GM20431 (cell line): ENCODE results near the gene ZNF135.

Source experiments
- in situ Hi-C: fragments of 300-500 bp; cut with MseI, MboI; formaldehyde crosslinking; loops from one replicate; pipeline ENCODE4 v1.15.0; 2020; ENCODE audit warnings: low sequenced_read_pairs; ENCODE audit not compliant: unreplicated experiment

ZNF135 gene

DNA sequence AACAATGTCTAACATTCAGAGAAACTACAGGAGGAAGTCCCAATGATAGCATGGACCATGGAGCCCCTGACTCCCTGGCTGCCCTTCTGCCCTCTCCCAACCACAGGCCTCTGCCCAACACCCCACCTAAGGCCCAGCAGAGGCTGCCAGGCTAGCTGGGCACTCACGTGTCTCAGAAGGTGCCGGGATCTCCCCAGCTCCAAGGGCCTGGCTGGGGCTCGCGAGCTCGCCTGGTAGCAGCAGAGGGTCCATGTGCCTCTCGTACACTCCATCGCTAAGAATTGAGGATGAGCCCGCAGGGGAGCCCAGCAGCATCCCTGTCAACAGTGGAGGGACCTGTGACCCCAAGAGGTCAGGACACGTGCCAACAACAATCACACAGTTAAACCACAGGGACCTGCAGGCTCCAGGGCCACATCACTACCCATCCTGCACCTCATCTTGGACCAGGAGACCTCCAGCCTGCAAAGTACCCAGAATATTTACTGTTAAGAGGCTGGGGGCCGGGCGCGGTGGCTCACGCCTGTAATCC is 29.5 kb downstream of the ZNF135 start:
- in situ Hi-C loops, result no loop called here

DNA sequence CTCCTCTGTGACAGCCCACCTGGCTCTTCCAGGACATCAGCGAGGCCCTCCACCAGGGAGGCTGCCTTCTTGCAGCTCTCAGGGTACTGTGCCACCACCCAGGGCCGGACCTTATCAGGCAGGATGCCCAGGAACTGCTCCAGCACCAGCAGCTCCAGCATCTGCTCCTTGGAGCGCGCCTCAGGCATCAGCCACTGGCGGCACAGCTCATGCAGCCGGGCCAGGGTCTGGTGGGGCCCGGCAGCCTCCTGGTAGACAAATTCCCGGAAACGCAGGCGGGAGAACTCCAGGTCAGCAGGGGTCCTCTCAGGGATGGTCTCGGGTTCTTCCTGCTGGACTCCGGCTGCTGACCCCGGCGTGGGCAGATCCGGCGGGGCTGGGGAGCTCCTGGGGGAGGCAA is 30.8 kb downstream of the ZNF135 start:
- in situ Hi-C loops, result no loop called here

DNA sequence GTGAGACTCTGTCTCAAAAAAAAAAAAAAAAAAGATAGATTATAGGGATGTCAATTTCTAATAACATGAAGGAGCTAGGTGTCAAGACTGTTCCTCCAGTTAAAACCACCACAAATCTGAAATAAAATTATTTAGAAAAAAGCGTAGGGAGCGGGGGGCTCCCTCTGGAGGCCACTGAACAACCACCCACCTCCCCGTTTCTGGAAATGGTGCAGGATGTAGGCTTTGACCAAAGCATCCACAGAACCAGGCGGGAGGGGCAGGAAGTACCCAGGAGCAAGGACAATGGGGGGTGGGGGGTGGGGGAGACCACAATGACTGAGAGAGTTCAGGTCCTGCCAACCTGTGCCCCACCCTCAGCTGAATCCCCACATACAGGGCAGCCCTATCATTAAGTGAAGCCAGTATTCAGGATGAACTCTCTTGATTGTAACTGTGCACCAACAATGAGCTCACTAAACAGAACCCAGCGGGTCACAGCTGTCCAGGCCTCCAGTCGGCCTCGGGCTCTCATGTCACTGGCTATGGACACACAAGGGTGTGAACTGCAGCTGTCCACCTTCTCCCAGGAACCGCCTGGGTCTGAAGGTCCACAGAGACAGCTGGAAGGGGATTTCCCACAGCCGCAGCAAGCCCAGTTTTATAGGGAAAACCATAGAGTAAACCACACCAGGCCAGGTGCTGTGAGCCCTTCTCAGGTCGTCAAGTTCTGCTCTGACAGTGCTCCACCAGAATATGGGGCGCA is 32.3 kb downstream of the ZNF135 start:
- in situ Hi-C loops, result no loop called here

- in situ Hi-C loops, result no loop called here
Measured at GRCh38 chr19:58093071-58093470, 34.0 kb downstream of the ZNF135 start.

GRCh38 chr19:58095328-58095727 is 36.2 kb downstream of the ZNF135 start:
- in situ Hi-C loops, result no loop called here

GRCh38 chr19:58096884-58097283 is 37.8 kb downstream of the ZNF135 start:
- in situ Hi-C loops, result no loop called here

DNA sequence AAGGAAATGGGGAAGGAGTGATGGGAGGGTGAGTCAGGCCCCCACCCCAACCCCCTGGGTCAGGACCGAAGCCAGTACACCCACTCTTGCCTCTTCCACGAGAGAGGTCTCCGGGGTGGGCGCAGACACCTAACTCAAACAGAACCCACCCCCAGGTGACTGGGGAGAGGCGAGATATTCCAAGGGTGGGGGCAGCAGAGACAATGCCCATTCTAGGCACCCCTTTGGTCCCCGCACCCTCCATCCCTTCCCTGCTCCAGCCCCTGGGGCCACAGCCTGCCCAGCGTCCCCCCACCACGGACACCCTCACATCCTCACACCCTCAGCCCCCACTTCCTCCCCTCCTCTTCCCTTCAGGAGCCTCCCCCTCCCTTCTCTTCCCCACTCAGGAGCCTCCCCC is 38.3 kb downstream of the ZNF135 start:
- in situ Hi-C loops, result no loop called here

DNA sequence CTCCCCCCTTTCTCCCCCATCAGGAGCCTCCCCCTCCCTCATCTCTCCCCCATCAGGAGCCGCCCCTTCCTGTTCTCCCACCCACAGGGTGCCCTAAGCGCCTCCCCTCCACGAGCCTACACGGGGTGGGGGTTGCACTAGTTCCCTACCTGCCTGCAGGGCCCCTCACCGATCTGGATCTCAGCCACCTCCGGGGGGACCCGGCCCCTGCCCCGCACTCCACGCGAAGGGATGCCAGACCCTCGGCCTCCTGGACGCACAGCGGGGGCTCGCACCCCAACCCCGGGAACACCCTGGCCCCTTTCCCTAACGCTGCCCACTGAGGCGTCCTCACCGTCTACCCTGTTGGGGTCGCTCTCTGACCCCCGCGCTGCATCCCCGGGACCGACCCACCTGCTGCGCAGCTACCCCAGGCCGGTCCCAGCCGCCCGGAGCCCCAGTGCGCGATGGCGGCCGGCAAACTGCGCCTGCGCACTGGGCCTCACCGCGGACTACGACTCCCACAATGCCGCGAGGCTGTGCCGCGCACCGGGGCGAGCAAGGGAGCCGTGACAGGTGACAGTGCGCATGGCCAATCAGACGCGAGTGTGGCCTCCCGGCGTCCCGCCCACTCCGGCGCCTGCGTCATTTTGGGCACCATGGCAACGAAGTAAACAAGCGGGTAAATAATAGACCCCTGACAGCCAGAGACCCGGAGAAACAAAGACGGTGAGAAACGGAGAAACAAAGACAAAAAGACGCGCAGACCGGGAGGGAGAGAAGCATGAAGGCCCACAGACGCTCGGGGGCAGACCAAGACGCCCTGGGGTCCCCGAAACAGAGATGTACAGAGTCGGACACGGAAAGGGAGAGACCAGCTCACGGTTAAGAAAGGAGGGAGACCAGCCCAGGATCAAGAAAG is 38.9 kb downstream of the ZNF135 start, which contains the start of gene ZSCAN18:
ZSCAN18 (minus strand) TSS at position 451 of the 901 bp plus-strand sequence. CDS start 7,964 bp downstream, outside the sequence.
- in situ Hi-C loops, result no loop called here

GRCh38 chr19:58098682-58098998 is 39.6 kb downstream of the ZNF135 start:
- in situ Hi-C loops, result no loop called here

DNA sequence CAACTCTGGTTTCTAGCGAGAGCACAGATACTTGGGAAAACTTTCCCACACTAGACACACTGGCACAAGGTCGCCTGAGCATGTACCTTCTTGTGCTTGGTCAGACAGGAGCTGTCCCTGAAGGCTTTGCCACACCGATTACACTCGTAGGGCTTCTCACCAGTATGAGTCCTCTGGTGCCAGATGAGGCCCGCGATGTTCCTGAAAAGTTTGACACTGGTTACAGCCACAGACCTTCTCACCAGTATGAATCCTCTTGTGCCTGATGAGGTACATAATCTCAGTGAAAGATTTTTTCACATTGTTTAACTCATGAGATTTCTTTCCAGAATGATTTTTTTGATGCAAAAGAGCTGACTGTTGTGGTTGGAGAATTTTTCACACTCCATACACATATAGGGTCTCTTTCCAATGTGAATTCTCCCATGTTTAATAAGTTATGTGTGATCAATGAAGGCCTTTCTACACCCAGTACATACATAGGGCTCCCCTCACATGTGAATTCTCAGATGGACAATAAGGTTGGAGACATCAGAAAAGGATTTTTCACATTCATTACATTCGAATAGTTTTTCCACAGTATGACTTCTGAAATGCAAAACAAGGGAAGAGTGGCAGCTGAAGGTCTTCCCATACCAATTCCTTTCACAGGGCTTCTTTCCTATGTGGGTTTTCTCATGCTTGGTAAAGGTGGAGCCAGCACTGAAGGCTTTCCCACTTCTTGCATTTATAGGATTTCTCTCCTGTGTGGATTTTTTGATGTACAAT is 48.9 kb downstream of the ZNF135 start:
- in situ Hi-C loops, result no loop called here

GRCh38 chr19:58108546-58108817 is 49.4 kb downstream of the ZNF135 start:
- in situ Hi-C loops, result no loop called here

DNA sequence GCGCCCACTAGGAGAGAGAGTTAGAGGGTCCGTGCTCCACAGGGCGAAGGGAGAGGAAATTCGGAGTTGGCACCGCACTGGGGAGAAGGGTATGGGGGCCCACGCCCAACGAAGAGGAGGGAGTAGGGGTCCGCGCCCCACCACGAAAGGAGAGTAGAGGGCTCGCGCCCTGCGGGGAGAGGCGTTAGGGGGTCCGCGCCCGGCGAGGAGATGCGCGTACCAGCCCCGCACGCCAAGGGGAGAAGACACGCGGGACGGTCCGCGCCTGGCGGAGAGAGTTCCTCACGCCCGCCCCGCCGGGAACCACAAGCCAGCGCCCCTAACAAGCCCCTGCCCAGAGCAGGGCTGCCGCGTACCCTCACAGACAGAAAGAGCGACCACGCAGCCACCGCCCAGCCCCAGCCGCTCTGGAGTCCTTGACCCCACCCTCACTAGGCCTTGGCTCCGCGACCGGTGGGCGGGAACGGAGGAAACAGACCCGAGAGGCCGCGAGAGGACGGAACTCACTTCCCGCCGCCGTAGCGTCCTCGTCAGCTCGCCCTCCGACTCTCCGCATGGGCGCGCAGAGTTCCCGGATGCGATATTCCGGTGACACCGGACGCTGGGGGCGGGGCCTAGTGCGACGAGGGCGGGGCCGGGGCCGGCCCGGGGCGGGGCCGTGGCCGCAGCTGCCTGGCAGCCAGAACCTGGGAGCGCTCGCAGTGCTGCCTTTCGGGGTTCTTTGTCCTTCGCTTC is 58.9 kb downstream of the ZNF135 start:
- in situ Hi-C loops, result no loop called here

DNA sequence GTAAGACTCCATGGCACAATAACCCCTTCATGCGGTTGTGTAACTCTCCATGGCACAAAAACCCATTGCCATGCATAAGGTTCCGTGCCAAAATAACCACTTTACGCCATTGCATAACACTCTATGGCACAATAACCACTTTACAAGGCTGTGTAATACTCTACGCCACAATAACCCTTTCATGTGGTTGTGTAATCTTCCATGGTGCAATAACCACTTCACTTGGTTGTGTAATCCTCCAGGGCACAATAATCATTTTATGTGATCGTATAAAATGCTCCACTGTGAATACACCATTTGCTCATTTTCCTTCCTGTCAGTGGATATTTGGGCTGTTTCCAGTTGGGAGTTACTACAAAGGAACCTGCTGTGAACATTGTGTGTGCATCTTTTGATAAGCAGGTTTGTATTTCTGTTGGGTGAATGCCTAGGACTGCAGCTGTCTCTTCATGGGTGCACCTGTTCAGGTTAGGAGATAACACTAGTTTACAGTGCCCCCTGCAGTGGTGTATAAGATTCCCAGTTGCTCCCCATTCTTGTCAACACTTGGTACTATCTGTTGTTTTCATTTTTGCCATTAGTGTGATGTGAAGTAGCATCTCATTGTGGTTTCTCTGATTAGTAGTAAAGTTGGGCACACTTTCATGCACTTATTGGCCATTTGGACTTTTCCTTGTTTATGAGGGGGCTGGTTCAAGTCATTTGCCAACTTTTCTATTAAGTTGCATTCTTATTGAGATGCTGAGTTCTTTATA is 60.1 kb downstream of the ZNF135 start:
- in situ Hi-C loops, result no loop called here
